ENCODE data around the gene TM9SF4.
A peak's percentile ranks its signal among the peaks of the same experiment; 100 is the strongest.

TM9SF4 gene

DNA sequence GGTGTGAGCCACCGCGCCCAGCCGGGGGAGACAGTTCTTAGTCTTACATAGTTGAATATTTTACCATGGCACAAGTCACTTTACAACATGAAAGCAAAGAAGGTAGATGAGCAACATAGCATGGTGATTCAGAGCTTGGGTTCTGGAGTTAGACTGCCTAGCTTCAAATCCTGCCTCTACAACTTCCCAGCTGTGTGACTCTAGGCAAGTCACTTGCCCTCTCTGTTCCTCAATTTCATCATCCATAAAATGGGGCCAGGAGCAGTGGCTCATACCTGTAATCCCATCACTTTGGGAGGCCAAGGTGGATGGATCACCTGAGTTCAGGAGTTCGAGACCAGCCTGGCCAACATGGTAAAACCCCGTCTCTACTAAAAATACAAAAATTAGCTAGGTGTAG is 31.2 kb upstream of the TM9SF4 start:
- no peaks in the 10 kb centered on the region for H3K9me3 Mint-ChIP-seq
- peaks cover 6% of the 10 kb centered on the region for H3K27me3 Mint-ChIP-seq (ENCODE audit: low read depth)
- no peak overlapping the region for H3K27ac Mint-ChIP-seq
- no peak overlapping the region for H3K4me3 Mint-ChIP-seq
- H3K4me1 Mint-ChIP-seq (ENCODE audit: low read depth), result no peaks in the 10 kb centered on the region
- no peaks in the 10 kb centered on the region for H3K36me3 Mint-ChIP-seq (ENCODE audit: low read depth)

DNA sequence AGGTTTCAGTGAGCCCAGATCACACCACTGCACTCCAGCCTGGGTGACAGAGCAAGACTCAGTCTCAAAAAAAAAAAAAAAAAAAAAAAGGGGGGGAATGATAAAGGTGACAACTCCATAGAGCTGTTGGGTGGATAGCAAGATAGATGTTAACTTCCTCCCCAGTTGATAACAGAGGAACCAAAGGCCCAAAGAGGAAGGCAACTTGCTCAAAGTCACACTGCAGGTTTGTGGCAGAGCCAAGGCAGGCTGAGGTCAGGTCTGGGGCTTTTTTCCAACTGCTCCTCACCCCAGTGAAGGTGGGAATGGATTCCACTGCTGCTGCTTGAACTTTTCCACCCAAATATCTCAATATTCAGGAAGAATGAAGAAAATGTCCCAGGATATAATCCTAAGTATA is 30.7 kb upstream of the TM9SF4 start:
- no peaks in the 10 kb centered on the region for H3K36me3 Mint-ChIP-seq (ENCODE audit: low read depth)
- H3K4me3 Mint-ChIP-seq, result no peak overlapping the region
- H3K27me3 Mint-ChIP-seq (ENCODE audit: low read depth), result peaks cover 6% of the 10 kb centered on the region
- H3K9me3 Mint-ChIP-seq, result no peaks in the 10 kb centered on the region
- H3K4me1 Mint-ChIP-seq (ENCODE audit: low read depth), result no peaks in the 10 kb centered on the region
- no peak overlapping the region for H3K27ac Mint-ChIP-seq

DNA sequence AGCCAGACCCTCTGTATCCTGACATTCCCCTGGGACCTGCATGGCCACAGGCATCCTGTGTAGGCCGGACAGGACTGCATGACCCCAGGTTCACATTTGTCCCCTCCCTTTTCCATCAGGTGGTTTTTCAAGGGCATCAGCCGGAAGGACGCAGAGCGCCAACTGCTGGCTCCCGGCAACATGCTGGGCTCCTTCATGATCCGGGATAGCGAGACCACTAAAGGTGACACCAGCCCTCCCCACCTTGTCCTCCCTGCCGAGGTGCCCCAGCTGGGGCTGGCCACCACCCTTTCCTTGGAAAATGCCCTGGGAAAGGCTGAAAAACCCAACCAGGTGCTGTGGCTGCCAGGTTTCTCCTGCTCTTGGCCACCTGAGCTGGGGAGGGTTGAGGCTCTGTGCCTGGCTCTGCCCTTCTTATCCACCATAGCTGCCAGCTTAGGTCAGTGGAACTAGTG is 29.8 kb upstream of the TM9SF4 start:
- no peaks in the 10 kb centered on the region for H3K4me1 Mint-ChIP-seq (ENCODE audit: low read depth)
- H3K27me3 Mint-ChIP-seq (ENCODE audit: low read depth), result peaks cover 6% of the 10 kb centered on the region
- no peak overlapping the region for H3K4me3 Mint-ChIP-seq
- no peak overlapping the region for H3K27ac Mint-ChIP-seq
- no peaks in the 10 kb centered on the region for H3K9me3 Mint-ChIP-seq
- no peaks in the 10 kb centered on the region for H3K36me3 Mint-ChIP-seq (ENCODE audit: low read depth)

DNA sequence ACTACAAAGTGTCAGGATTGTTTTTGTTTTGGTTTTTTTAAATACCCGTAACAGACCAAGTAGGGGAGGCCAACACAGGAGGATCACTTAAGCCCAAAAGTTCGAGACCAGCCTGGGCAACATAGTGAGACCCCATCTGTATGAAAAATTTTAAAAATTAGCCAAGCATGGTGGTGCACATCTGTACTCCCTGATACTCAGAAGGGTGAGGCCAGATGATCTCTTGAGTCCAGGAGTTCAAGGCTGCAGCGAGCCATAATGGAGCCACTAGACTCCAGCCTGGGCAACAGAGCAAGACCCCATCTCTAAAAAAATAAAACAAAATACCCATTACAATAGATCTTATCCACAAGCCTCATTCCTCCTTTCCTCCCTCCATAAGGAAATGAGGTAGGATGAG is 28.7 kb upstream of the TM9SF4 start:
- no peaks in the 10 kb centered on the region for H3K9me3 Mint-ChIP-seq
- no peak overlapping the region for H3K27ac Mint-ChIP-seq
- no peaks in the 10 kb centered on the region for H3K4me1 Mint-ChIP-seq (ENCODE audit: low read depth)
- no peaks in the 10 kb centered on the region for H3K36me3 Mint-ChIP-seq (ENCODE audit: low read depth)
- peaks cover 2% of the 10 kb centered on the region for H3K27me3 Mint-ChIP-seq (ENCODE audit: low read depth)
- no peak overlapping the region for H3K4me3 Mint-ChIP-seq

DNA sequence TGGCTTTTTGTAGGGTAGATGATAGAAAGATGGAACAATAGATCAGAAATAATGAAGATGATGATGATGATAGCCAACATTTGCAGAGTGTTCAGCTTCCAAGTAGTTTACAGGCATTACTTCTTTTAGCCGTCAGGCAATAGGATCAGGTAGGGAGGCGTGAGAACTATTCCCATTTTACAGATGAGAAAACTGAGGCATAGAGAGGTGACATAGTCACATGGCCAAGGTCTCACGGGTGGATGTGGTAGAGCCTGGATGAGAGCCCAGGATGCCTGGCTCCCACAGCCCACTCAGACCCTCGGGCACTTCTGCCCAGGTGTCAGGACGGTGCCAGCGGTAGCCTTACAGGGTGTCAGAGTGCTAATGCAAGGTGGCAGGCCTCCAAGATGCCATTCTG is 26.0 kb upstream of the TM9SF4 start:
- Mint-ChIP-seq H3K4me1 (ENCODE audit: low read depth) (no peaks in the 10 kb centered on the region), H3K27ac (no peak overlapping the region), H3K27me3 (ENCODE audit: low read depth) (no peaks in the 10 kb centered on the region), H3K9me3 (no peaks in the 10 kb centered on the region), H3K4me3 (no peak overlapping the region), H3K36me3 (ENCODE audit: low read depth) (no peaks in the 10 kb centered on the region)

DNA sequence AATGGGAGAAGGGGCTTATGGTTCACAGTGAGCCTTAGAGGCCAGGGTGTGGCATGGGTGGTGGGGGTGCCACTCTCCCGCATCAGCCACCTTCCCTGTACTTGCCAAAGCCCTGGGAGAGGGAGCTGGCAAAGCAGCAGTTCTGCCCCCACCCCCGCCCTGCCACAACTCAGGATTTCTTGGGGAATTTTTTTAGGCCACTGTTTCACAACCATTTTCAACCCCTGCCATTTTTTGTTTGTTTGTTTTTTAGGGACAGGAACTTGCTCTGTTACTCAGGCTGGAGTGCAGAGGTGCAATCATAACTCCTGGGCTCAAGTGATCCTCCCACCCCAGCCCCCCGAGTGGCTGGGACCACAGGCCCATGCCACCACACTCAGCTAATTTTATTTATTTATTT is 22.4 kb upstream of the TM9SF4 start:
- no peaks in the 10 kb centered on the region for H3K9me3 Mint-ChIP-seq
- H3K4me1 Mint-ChIP-seq (ENCODE audit: low read depth), result no peaks in the 10 kb centered on the region
- H3K4me3 Mint-ChIP-seq, result no peak overlapping the region
- H3K27ac Mint-ChIP-seq, result no peak overlapping the region
- H3K36me3 Mint-ChIP-seq (ENCODE audit: low read depth), result no peaks in the 10 kb centered on the region
- H3K27me3 Mint-ChIP-seq (ENCODE audit: low read depth), result no peaks in the 10 kb centered on the region

DNA sequence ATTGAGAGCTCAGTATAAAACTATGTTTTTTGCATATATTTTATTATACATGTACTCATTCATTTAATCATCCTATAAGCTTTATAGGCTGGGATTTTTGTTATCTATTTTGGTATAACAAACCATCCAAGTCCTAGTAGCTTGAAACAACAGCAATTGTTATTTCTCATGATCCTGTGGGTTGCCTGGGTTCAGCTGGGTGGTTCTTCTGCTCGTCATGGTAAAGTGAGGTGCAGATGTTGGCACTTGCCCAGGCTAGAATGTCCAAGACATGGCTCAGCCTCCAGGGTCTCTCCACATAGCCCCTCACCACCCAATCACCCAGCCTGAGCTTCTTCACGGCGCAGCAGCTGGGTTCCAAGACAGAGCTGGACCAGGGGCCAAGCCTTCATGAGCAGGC is 20.8 kb upstream of the TM9SF4 start:
- H3K4me3 Mint-ChIP-seq, result no peak overlapping the region
- peaks cover 12% of the 10 kb centered on the region for H3K27me3 Mint-ChIP-seq (ENCODE audit: low read depth)
- no peaks in the 10 kb centered on the region for H3K9me3 Mint-ChIP-seq
- peaks cover 3% of the 10 kb centered on the region for H3K4me1 Mint-ChIP-seq (ENCODE audit: low read depth)
- no peak overlapping the region for H3K27ac Mint-ChIP-seq
- H3K36me3 Mint-ChIP-seq (ENCODE audit: low read depth), result no peaks in the 10 kb centered on the region

DNA sequence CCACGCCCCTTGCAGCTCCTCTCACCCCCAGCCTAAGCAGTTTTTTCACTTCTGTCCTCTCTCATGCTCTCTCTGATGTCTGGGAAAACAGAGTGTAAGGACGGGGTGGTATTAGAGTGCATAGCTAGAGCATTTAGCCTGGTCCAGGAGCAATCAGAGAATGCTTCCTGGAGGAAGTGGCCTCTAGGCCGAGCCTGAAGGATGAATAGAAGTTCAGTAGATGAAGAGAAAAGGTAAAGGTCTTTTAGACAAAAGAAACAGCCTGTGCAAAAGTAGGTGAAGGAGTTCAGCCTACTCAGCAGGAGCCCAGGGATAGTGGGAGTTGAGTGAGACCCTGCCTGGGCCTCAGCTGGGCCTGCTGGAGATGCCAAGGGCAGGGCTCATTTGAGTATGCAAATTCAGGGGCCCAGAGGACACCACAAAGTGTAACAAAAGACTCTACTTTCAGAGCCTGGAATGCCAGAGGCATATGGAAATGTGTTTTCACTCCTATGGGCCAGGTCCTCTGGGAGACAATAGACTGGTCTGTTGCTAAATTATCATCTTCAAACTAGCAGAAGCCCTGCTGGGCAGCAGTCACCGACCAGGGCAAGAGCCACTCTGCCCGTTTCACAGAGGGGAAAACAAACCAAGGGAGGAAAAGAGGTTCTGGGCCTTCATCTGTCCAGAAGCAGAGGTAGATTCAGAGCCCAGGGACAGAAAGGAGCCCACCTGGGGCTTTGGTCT is 19.7 kb upstream of the TM9SF4 start:
- no peaks in the 10 kb centered on the region for H3K9me3 Mint-ChIP-seq
- H3K27me3 Mint-ChIP-seq (ENCODE audit: low read depth), result peaks cover 17% of the 10 kb centered on the region
- peaks cover 3% of the 10 kb centered on the region for H3K4me1 Mint-ChIP-seq (ENCODE audit: low read depth)
- H3K27ac Mint-ChIP-seq, result no peak overlapping the region
- H3K36me3 Mint-ChIP-seq (ENCODE audit: low read depth), result no peaks in the 10 kb centered on the region
- H3K4me3 Mint-ChIP-seq, result no peak overlapping the region

DNA sequence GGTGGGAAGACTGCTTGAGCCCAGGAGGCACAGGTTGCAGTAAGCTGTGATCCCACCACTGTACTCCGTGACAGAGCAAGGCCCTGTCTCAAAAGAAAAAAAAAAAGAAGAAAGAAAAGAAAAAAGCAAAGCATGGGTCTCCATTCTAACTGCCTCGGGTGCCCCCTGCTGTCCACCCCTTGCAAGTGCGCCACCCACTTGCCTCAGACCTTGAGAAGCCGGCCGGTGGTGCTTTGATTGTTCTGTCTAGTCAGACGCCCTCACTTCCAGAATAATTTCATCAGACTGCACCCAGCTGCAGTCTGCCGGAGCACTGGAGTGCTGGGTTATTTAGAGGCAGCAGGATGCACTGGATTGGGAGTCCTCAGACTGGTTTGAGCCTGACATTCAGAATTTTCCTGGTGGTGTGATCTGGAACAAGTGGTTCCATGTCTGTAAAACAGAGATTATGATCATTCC is 17.6 kb upstream of the TM9SF4 start:
- H3K36me3 Mint-ChIP-seq (ENCODE audit: low read depth), result no peaks in the 10 kb centered on the region
- H3K4me1 Mint-ChIP-seq (ENCODE audit: low read depth), result peaks cover 3% of the 10 kb centered on the region
- H3K4me3 Mint-ChIP-seq, result no peak overlapping the region
- peaks cover 17% of the 10 kb centered on the region for H3K27me3 Mint-ChIP-seq (ENCODE audit: low read depth)
- no peaks in the 10 kb centered on the region for H3K9me3 Mint-ChIP-seq
- H3K27ac Mint-ChIP-seq, result no peak overlapping the region

DNA sequence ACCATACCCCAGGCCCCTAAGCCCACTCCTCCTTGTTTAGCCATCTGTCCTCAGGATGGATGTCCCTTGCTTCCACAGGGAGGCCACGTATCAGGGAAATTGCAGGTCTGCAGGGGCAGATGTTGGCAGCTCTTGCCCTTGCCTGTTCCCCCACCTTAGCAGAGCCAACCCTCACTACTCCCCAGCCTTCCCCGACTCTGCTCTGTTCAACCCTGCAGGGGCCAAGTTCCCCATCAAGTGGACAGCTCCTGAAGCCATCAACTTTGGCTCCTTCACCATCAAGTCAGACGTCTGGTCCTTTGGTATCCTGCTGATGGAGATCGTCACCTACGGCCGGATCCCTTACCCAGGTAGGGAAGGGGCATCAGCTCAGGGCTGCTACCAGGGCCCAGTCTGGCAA is 10.7 kb upstream of the TM9SF4 start:
- no peaks in the 10 kb centered on the region for H3K36me3 Mint-ChIP-seq (ENCODE audit: low read depth)
- no peaks in the 10 kb centered on the region for H3K9me3 Mint-ChIP-seq
- H3K27ac Mint-ChIP-seq, result no peak overlapping the region
- H3K27me3 Mint-ChIP-seq (ENCODE audit: low read depth), result peaks cover 26% of the 10 kb centered on the region
- no peaks in the 10 kb centered on the region for H3K4me1 Mint-ChIP-seq (ENCODE audit: low read depth)
- no peak overlapping the region for H3K4me3 Mint-ChIP-seq

DNA sequence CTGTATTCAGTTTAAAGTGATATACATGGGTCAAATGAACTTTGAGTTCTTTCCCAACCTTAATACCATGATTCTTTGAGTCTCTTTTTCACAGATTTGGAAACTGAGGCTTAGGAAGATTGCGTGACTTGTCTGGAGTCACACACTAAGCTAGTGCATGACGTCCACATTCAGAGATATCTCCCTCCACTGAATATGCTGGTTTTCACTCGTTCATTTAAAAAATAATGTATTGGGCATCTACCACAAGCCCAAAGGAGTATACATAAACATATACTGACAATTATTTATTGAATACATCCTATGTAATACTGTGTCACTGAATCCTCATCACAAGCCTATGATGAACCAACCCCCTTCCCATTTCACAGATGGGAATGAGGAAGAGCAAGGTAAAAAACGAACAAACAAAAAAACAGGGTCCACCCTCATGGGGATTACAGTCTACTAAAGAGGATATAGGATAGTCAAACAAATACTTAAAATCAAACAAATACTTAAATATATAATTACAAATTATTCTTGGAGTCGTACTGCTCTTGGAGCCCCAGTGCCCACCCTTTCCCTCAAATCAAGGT is 611 bp upstream of the TM9SF4 start:
- Mint-ChIP-seq H3K9me3 (no peaks in the 10 kb centered on the region), H3K4me3 (no peak overlapping the region), H3K27me3 (ENCODE audit: low read depth) (peaks cover 3% of the 10 kb centered on the region)

DNA sequence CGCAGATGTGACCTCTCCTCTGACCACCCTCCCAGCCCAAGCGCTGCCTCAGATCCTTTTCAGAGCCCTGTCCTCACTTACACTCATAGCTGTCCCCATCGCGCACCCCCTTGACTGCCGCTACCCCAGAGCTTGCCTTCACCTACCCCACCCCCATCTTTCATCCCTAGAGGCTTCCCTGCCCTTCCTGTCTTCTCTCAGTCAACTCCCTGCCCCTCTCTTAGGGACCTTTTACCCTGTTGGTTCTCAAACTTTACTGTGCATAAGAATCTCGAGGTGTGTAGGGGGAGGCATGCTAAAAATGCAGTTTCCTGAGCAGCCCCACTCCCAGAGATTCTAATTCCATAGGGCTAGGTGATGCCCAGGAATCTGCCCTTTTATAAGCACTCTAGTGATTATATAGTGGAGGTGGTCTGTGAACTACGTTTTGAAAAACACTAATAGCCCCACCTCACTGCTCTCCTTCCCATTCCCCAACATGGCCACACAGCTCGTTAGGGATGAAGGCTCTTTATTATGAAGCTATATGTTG is 725 bp downstream of the TM9SF4 start:
- peaks cover 6% of the 10 kb centered on the region for H3K36me3 Mint-ChIP-seq (ENCODE audit: low read depth)

More for the DNA sequence above, 611 bp upstream of the TM9SF4 start:
- Mint-ChIP-seq H3K4me1 (ENCODE audit: low read depth) (peaks cover 21% of the 10 kb centered on the region), H3K36me3 (ENCODE audit: low read depth) (peaks cover 6% of the 10 kb centered on the region), H3K27ac (no peak overlapping the region)

DNA sequence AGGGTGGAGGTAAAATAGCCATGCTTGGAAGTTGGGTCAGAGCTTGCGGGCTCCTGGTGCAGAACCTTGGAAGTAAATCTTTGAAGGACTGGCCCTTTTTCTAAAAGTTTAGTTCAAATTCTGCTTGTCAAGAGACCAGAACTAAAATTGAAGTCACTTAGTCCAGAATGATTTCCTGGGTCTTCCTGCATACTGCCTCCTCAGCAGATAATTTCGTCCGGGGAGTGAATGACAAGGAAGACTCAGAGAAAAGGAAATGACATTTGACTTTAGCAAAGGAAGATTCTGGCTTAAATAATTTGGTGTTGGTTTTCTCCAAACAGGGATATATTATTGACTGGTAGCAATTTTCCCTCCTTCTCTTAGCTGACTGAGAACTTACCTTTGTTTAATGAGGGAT is 1.2 kb downstream of the TM9SF4 start:
- Mint-ChIP-seq H3K27ac (peak overlapping the region; percentile 100), H3K4me3 (peak overlapping the region; percentile 99), H3K4me1 (ENCODE audit: low read depth) (peaks cover 24% of the 10 kb centered on the region), H3K36me3 (ENCODE audit: low read depth) (peaks cover 6% of the 10 kb centered on the region), H3K9me3 (no peaks in the 10 kb centered on the region), H3K27me3 (ENCODE audit: low read depth) (no peaks in the 10 kb centered on the region)

More for the DNA sequence above, 725 bp downstream of the TM9SF4 start:
- H3K27ac Mint-ChIP-seq, result peak overlapping the region; percentile 100
- no peaks in the 10 kb centered on the region for H3K27me3 Mint-ChIP-seq (ENCODE audit: low read depth)
- H3K4me3 Mint-ChIP-seq, result peak overlapping the region; percentile 99
- H3K9me3 Mint-ChIP-seq, result no peaks in the 10 kb centered on the region
- H3K4me1 Mint-ChIP-seq (ENCODE audit: low read depth), result peaks cover 24% of the 10 kb centered on the region

DNA sequence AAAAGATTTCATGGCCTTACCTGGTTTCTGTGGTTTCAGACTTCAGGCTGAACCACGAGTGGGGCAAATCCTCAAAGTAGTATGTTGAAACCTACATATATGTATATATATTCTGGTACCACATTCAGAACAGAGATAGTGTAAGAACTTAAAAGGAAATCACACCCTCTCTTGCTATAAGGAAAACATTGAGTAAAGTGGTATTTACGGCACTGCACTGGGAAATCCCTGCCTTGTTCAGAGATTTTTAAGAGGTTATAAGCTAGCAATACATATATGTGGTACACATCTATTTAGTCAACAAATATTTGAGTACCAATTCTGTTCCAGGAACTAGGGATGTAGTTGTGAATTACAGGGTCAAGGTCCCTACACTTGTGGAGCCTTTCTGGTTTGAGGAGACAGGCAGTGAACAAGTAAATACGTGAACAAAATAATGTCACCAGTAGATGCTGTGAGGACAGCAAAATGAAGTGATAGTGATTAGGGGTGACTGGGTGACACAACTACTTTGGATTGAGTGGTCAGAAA is 1.7 kb downstream of the TM9SF4 start:
- Mint-ChIP-seq H3K27me3 (ENCODE audit: low read depth) (no peaks in the 10 kb centered on the region), H3K4me1 (ENCODE audit: low read depth) (peaks cover 26% of the 10 kb centered on the region), H3K36me3 (ENCODE audit: low read depth) (peaks cover 6% of the 10 kb centered on the region), H3K9me3 (no peaks in the 10 kb centered on the region), H3K27ac (no peak overlapping the region), H3K4me3 (peak overlapping the region; percentile 99)

DNA sequence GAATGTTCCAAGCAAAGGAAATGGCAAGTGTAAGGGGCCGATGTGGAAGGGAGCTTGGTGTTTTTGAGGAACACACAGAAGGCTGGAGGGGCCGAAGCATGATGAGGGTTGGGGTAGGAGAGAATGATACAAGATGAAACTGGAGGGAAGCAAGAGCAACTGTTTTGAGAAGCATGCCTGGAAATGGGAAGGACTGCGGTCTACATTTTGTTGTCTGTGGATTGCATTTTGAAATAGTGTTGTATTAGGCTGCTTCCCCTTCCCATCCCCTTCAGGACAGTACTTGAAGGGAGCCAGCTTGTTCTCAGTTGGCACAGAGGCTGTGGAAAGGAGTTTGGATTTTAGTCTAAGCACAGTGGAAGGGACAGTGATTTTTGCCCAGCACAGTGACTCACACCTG is 2.2 kb downstream of the TM9SF4 start:
- Mint-ChIP-seq H3K36me3 (ENCODE audit: low read depth) (peaks cover 6% of the 10 kb centered on the region), H3K27me3 (ENCODE audit: low read depth) (no peaks in the 10 kb centered on the region), H3K27ac (no peak overlapping the region), H3K4me1 (ENCODE audit: low read depth) (peaks cover 31% of the 10 kb centered on the region), H3K9me3 (no peaks in the 10 kb centered on the region), H3K4me3 (no peak overlapping the region)

Data from T-helper 1 cell treated with Interleukin-12 subunit alpha and Interleukin-12 subunit beta and Interleukin-4 antibody, amounts not matched to agents 30 μg/mL and 1 μg/mL, for 36 hours (primary cell).